ENCODE measurements around the gene TSPAN32.

Gene TSPAN32

GRCh38 chr11:2289350-2289749 lies 12.5 kb upstream of the TSPAN32 start:
- no peak for DNase-seq (ENCODE audit: low read depth)

GRCh38 chr11:2289859-2290258 lies 12.0 kb upstream of the TSPAN32 start:
- no peak for DNase-seq (ENCODE audit: low read depth)

GRCh38 chr11:2290351-2290841 lies 11.4 kb upstream of the TSPAN32 start:
- no peak for DNase-seq (ENCODE audit: low read depth)

GRCh38 chr11:2293531-2293971 lies 8.3 kb upstream of the TSPAN32 start:
- no peak for DNase-seq (ENCODE audit: low read depth)

- DNase-seq (ENCODE audit: low read depth): no peak
Observed at GRCh38 chr11:2293984-2294925, 7.6 kb upstream of the TSPAN32 start.

GRCh38 chr11:2294926-2295290 lies 6.9 kb upstream of the TSPAN32 start:
- DNase-seq (ENCODE audit: low read depth): no peak

- DNase-seq (ENCODE audit: low read depth): no peak
Observed at GRCh38 chr11:2295971-2296912, 5.6 kb upstream of the TSPAN32 start.

- DNase-seq (ENCODE audit: low read depth): no peak
Observed at GRCh38 chr11:2296913-2297622, 4.7 kb upstream of the TSPAN32 start.

GRCh38 chr11:2297623-2298030 lies 4.2 kb upstream of the TSPAN32 start:
- DNase-seq (ENCODE audit: low read depth): no peak

- DNase-seq (ENCODE audit: low read depth): no peak
Observed at GRCh38 chr11:2298131-2298794, 3.5 kb upstream of the TSPAN32 start.

- no peak for DNase-seq (ENCODE audit: low read depth)
Observed at GRCh38 chr11:2298795-2299761, 2.7 kb upstream of the TSPAN32 start.

GRCh38 chr11:2299773-2300172 lies 2.0 kb upstream of the TSPAN32 start:
- no peak for DNase-seq (ENCODE audit: low read depth)

GRCh38 chr11:2300290-2300935 lies 1.4 kb upstream of the TSPAN32 start:
- DNase-seq (ENCODE audit: low read depth): no peak

GRCh38 chr11:2300936-2301630 lies 730 bp upstream of the TSPAN32 start:
- no peak for DNase-seq (ENCODE audit: low read depth)

GRCh38 chr11:2302306-2302895 lies 588 bp downstream of the TSPAN32 start:
- no peak for DNase-seq (ENCODE audit: low read depth)

- DNase-seq (ENCODE audit: low read depth): no peak
Observed at GRCh38 chr11:2302896-2303626, 1.2 kb downstream of the TSPAN32 start.

GRCh38 chr11:2303627-2304505 lies 2.1 kb downstream of the TSPAN32 start:
- no peak for DNase-seq (ENCODE audit: low read depth)
